NCI-H774 (cell line): ENCODE measurements around the gene SLC25A51.

Experiments
- DNase-seq: peaks from one replicate; lab custom pipeline; 2025; lab: John Stamatoyannopoulos, UW

SLC25A51 gene

DNA sequence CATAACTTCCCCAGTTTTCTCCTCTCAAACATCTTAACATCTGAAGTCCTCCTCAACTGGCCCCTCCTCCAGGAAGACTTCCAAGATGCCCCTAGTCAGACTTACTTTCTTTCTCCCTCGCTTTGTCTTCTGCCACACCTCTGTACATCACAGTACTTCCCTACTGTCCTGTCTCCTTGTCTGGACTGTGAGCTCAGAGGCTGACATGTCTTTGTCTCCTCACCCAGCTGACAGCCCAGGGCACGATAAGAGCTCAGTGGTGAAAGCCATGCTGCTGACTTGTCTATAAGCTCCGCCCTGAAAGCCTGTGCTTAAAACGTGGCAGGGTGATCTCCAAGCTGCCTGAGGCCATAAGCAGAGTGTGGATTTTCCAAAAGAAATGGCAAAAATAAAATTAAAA is 33.0 kb upstream of the SLC25A51 start:
- no peak for DNase-seq

- DNase-seq = no peak
These were observed 32.4 kb upstream of the SLC25A51 start for GRCh38 chr9:37936376-37936775.

DNA sequence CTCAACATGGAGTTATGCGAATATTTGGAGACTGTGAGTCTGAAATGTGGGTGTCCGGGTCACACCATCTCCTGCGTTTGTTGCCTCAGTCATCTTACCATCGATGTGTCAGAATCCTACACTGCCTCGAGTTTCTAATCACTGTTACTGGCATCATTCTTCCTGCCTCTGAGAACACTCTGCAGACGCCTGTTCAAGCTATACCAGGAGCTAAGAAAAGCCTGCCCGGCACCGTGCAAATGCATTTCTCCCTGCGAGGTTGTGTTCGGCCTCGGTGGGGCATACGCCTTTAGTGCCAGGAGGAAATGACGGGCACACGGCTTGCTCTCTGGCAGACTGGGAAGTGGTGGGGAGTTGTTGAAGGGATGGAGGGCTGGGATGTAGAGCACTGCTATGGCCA is 31.2 kb upstream of the SLC25A51 start:
- DNase-seq = no peak

GRCh38 chr9:37931592-37931991 is 27.7 kb upstream of the SLC25A51 start:
- no peak for DNase-seq

DNA sequence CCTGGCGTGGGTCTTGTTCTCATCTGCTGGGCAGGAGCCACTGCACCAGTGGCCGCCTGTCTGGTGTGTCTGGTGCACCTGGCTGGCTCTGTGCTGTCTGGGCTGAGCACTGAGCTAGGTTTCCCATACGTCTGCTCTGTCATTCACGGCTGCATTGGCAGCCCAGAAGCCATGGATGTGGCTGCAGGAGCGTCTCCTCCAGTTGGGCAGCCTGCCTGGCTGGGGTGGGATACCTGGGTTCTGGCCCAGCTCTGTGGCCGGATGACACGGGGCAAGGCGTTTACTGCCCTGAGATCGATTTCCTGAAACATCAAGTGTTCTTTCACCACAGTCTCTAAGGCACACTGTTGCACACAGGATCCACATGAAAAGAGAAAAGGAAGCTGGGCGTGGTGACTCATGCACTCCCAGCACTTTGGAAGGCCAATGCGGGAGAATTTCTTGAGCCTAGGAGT is 25.5 kb upstream of the SLC25A51 start:
- no peak for DNase-seq

DNA sequence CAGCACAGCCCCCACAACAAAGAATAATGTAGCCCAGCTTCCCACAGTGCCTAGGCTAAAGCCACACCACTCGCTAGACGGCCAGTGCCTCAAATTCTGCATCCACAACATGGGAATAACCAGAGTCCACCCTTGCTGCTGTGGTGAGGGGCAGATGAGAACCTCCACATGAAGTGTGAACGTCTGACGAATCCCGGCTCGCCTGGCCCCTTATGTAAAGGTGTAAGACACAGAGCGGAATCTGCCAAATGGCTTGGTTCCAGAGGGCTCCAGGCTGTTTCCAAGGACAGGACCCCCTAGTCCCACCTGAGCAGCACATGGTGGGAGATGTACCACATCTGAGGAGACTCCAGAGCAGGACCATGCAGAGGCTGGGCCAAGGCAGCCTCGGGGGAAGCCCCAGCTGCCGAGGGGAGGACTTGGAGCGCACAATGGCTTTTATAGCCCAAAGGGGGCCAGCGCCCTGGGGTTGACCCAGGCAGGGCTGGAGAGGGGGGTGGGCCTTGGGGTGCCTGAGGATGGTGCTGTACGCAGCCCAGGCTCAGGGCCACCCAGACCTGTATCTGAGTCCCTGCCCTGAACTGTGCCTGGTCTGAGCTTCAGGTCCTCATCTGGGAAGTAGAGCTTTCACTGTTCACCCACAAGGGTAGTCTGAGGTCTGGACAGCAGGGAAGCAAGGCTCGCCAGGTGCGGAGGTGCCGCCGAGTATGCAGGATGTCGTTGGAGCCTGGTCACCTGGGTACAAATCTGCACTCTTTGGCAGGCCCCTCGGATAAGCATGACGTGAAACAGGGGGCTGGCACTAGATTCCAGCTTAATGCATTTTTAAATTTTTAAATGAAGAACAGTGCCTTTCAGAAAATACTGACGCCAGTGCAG is 24.9 kb upstream of the SLC25A51 start:
- DNase-seq = no peak

DNA sequence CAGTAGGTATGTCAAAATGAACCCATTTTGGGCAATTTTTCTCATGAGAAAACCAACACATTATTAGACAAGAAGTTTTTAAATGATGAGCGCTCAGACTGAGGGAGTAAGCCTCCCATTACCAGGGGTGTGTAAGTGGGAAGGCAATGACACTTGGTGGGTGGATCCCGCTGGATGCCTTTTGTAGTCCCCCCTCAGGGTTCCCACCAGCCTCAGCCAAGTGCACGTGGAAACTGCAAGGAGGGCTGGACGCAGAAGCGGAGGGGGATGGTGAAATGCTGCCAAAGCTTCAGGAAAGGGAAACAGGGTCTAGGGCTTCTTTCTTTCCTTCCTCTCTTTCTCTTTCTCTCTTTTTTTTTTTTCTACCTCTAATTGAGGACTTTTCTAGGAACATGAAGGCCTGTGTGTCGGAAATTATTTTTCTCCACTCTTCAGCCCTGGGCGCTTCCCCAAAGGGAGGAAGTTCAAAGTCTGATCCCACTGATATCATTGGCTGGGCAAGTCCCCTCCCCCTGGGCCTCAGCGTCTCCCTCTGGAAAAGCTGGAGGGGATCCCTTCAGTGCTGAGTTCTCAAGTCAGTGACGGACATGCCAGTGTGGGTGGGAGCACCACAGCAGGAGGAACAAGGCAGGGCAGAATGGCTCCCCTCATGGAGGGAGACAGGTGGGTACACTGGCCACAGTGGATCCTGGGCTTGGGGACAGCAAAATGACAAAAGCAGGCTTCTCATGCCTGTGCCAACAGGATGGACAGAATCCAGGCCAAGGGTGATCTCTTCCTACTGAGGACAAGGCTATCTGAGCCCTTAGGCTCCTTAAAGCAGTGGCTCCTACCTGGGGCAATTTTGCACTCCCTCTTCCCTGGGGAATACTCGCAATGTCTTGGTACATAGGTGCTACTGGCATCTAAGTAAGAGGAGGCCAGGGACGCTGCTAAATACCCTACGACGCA is 23.9 kb upstream of the SLC25A51 start:
- no peak for DNase-seq

DNA sequence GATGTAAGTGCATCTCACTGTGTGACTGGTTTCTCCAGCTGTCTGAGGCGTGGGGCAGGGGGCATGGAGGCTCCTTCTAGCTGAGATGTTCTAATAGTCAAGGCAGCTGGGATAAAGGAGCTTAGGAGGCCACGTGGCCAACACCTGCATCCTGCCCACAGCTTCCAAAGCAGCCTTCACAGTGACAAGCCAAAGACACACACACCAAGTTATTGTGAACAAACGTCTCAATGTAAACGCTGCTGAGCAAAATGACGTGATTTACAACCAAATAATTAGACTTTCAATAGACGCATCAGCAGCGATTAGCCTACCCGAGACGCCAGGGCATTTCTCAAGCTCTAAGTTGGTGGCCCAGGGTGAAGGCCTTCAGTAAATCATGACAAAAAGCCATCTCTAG is 23.2 kb upstream of the SLC25A51 start:
- DNase-seq = no peak

GRCh38 chr9:37926737-37927118 is 22.8 kb upstream of the SLC25A51 start:
- DNase-seq = no peak

DNA sequence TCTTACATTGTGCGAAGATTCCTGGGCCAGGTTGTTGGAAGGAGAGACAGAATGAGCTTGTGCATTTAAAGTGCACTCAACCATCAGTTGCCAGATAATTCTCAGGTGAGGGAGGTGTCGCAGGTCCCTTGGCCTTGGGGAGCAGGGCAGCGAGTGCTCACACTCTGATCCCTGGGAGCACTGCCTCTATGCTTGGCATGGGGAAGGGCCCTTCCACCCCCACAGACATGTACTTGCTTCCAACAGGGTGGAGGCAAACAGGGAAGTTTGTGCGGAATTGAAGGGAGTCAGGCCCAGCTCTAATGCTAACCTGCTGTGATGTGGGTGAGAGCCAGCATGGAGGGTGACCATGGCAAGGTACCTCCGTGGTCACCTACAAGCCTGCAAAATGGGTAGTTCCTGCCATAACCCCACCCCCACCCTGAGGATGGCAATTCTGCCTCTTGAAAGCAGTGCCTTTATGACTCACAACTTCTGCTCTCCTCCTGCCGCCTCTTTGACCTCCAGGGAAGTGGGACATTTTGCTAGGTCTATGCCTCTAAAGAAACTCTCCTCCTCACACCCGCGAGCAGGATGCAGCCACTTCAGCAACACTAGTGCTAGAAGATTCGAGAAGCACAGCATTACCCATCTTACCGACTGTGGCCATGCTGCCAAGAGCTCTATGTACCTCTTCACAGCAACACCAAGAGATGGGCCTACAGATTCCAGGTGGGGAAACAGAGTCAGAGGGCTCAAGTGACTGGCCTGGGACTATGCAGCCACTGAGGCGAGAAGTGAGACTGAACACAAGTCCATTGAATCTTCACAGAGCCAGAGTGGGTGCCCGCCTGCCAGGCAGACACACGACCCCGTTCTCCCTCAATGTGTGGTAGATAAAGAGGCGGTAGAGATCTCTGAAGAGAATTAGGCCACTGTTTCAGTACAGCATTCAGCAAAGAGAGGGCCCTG is 22.1 kb upstream of the SLC25A51 start:
- no peak for DNase-seq

- DNase-seq = no peak
These were observed 21.1 kb upstream of the SLC25A51 start for GRCh38 chr9:37925006-37925405.

GRCh38 chr9:37924538-37924937 is 20.6 kb upstream of the SLC25A51 start:
- DNase-seq = no peak

GRCh38 chr9:37923796-37924427 is 20.0 kb upstream of the SLC25A51 start:
- no peak for DNase-seq

DNA sequence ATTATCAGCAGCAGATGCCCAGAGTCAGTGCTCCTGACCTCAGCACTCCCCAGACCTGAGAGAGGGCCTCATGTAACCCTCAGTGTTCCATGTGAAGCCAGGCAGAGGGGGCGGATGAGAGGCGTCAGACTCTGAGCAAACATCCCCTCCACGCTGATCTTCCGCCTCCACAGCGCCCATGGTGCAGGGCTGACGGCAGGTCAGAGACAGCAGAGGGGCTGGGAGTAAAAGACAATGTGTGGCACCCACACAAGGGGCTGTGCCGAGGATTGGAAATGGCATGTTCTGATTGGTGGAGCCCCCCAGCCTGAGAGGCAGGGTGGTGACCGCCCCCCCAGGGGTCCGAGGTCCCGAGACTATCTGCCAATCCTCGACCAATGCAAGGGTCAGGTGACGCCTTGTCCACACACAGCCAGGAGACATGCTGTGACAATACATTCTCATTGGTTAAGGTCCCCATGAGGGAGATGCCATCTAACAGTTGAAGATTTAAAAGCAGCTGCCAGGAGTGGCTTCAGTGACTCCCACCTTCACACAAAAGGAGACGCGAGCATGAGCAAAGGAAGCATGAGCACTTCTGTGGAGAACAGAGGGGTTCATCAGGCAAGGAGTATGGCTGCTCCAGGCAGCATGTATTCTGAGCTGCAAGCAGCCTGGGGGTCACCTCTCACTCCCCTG is 19.3 kb upstream of the SLC25A51 start:
- no peak for DNase-seq

GRCh38 chr9:37922363-37923117 is 18.6 kb upstream of the SLC25A51 start:
- no peak for DNase-seq

DNA sequence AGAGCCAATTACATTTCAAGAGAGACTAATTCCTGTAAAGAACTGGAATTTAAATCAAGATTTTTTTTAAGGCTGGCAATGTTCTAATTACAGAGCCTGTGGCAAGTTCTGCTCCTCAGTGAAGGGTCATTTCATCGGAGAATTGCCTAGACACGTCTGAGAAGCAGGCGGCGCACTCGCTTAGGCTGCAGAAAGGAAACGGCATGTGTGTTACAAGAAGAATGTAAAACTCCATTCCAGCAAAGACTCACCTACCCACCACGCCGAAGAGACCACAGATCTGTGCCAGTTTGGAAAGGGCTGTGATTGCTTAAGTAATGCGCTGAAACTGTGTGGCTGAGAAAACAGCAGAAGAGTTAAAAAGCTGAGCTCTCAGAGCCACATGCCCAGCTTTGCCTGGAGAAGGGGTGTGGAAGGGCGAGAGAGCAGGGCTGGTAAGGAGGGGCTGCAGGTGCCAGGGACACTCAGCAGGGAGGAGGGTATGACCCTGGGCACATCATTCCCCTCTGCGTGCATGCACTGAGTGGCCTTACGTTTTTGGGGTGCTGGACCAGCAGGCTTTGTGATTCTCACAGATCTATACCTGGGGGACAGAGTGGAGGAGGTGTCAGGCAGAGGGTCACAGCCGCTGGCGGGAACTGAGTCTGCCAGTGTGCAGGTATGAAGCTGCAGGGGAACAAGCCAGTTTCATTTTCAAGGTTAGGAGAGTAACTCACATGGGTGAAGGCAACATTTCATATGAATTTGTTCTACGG is 17.8 kb upstream of the SLC25A51 start:
- DNase-seq = no peak

DNA sequence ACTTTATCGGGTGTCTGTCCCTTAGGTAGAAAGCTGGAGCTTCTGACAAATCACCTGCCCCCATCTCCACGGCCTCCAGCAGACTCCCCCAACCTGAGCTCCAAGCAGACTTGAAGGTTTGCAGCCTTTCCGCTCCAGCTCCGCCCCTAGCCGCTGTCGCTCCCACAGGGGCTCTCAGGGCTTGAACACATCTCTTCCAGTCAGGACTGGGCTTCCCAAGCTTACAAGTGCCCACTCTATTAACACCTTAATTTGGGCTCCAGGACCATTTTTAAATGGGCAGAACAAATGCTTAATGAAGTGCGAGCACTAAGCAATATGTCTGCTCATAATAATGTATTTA is 17.2 kb upstream of the SLC25A51 start:
- DNase-seq = no peak

DNA sequence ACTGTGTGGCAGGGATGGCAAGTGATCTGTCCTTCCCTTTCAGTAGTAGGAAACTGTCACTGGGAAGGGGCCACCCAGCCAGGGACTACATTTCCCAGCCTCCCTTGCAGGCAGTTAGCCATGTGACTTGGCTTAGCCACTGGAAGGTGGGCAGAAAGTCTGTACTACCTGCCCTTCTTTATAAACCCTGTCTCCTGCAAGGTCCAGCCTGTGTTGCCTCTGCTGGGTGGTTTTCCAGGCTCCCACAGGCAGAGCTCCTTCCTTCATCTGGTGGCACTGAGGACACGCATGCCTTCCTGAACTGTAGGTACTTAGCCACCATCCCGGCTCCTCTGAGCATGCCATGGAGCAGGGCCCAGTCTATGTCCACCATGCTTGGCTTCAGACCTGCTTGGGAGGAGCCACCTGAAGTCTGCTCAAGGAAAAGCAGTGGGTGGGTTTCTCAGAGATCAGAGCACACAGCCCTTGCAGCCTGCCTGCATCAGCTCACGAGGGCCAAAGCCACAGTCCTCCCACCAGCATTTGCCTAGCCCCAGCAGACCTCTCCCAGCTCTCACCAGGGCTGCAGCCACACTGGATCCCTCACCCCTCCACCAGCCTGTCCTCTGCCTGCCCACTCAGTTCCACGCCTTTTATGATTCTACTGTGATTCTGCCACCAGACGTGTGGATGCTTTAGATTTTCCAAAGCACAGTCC is 16.7 kb upstream of the SLC25A51 start:
- no peak for DNase-seq

- DNase-seq = no peak
These were observed 16.0 kb upstream of the SLC25A51 start for GRCh38 chr9:37919956-37920335.
